SK-N-SH treated with all-trans-retinoic acid at 6 μM for 48 hours (cell line): ENCODE results near the gene TAF13.

Experiments used
- ATAC-seq: fragments of 200-7000 bp; cut with Tn5 transposase; 3 replicates; pipeline ENCODE4 v1.9.1; 2020; ENCODE audit warnings: mild to moderate bottlenecking, moderate library complexity
- ARNTL ChIP-seq: fragments of 450-650 bp; formaldehyde crosslinking; IDR thresholded peaks from 2 replicates; pipeline ENCODE4 v1.5.0; 2020; ENCODE audit warnings: low read depth, mild to moderate bottlenecking, moderate library complexity, borderline replicate concordance
- BACH2 ChIP-seq: fragments of 250-450 bp; sonication (Bioruptor Pico); IDR thresholded peaks from 2 replicates; pipeline ENCODE4 v1.9.0; 2021; ENCODE audit warnings: mild to moderate bottlenecking, borderline replicate concordance
- CREB5 ChIP-seq: fragments of 250-450 bp; sonication (Bioruptor Pico); IDR thresholded peaks from 2 replicates; pipeline ENCODE4 v1.5.1; 2020; ENCODE audit warnings: low read depth, mild to moderate bottlenecking, moderate library complexity
- CSDC2 ChIP-seq: fragments of 250-450 bp; sonication (Bioruptor Pico); IDR thresholded peaks from 2 replicates; pipeline ENCODE4 v1.5.0; 2020; ENCODE audit warnings: mild to moderate bottlenecking, moderate library complexity
- ESRRG ChIP-seq: fragments of 250-450 bp; sonication (Bioruptor Pico); IDR thresholded peaks from 2 replicates; pipeline ENCODE4 v1.6.1; 2021; ENCODE audit warnings: mild to moderate bottlenecking
- GLIS3 ChIP-seq: fragments of 250-450 bp; sonication (Bioruptor Pico); IDR thresholded peaks from 2 replicates; pipeline ENCODE4 v1.5.0; 2020; ENCODE audit warnings: mild to moderate bottlenecking, moderate library complexity
- ISL1 ChIP-seq: fragments of 250-450 bp; sonication (Bioruptor Pico); IDR thresholded peaks from 2 replicates; pipeline ENCODE4 v2.1.2; 2022; ENCODE audit warnings: mild to moderate bottlenecking, moderate library complexity
- OSR1 ChIP-seq: fragments of 250-450 bp; sonication (Bioruptor Pico); IDR thresholded peaks from 2 replicates; pipeline ENCODE4 v1.8.0; 2022; ENCODE audit warnings: moderate library complexity, mild to moderate bottlenecking, inconsistent platforms
- PATZ1 ChIP-seq: fragments of 250-450 bp; sonication (Bioruptor Pico); IDR thresholded peaks from 2 replicates; pipeline ENCODE4 v1.8.0; 2020; ENCODE audit warnings: mild to moderate bottlenecking, moderate library complexity, borderline replicate concordance
- PPARA ChIP-seq: fragments of 250-450 bp; sonication (Bioruptor Pico); IDR thresholded peaks from 2 replicates; pipeline ENCODE4 v1.5.0; 2020; ENCODE audit warnings: mild to moderate bottlenecking, borderline replicate concordance
- RARB ChIP-seq: fragments of 250-450 bp; sonication (Bioruptor Pico); IDR thresholded peaks from 2 replicates; pipeline ENCODE4 v1.8.0; 2021; ENCODE audit warnings: mild to moderate bottlenecking, moderate library complexity
- SNAI2 ChIP-seq: fragments of 250-450 bp; sonication (Bioruptor Pico); IDR thresholded peaks from 2 replicates; pipeline ENCODE4 v1.5.0; 2020; ENCODE audit warnings: mild to moderate bottlenecking, moderate library complexity
- TCF4 ChIP-seq: fragments of 250-450 bp; sonication (Bioruptor Pico); IDR thresholded peaks from 2 replicates; pipeline ENCODE4 v1.8.0; 2021; ENCODE audit warnings: mild to moderate bottlenecking, moderate library complexity, borderline replicate concordance
- TOX ChIP-seq: fragments of 250-450 bp; sonication (Bioruptor Pico); IDR thresholded peaks from 2 replicates; pipeline ENCODE4 v1.8.0; 2021; ENCODE audit warnings: mild to moderate bottlenecking, moderate library complexity, borderline replicate concordance
- ZC3H10 ChIP-seq: fragments of 250-450 bp; sonication (Bioruptor Pico); IDR thresholded peaks from 2 replicates; pipeline ENCODE4 v1.5.1; 2021; ENCODE audit warnings: mild to moderate bottlenecking, moderate library complexity
- ZFP3 ChIP-seq: fragments of 250-450 bp; sonication (Bioruptor Pico); IDR thresholded peaks from 2 replicates; pipeline ENCODE4 v1.5.0; 2020; ENCODE audit warnings: mild to moderate bottlenecking, moderate library complexity
- ZFP30 ChIP-seq: fragments of 450-650 bp; formaldehyde crosslinking; IDR thresholded peaks from 2 replicates; pipeline ENCODE4 v1.5.0; 2022; ENCODE audit warnings: mild to moderate bottlenecking, moderate library complexity
- ZNF565 ChIP-seq: fragments of 450-650 bp; formaldehyde crosslinking; conservative IDR thresholded peaks from 2 replicates; pipeline ENCODE4 v1.5.0; 2020; ENCODE audit warnings: low read depth, mild to moderate bottlenecking, moderate library complexity
- ZNF70 ChIP-seq: fragments of 450-650 bp; formaldehyde crosslinking; IDR thresholded peaks from 2 replicates; pipeline ENCODE4 v1.5.0; 2020; ENCODE audit warnings: mild to moderate bottlenecking, moderate library complexity
- ZNF8 ChIP-seq: fragments of 450-650 bp; formaldehyde crosslinking; IDR thresholded peaks from 2 replicates; pipeline ENCODE4 v1.5.0; 2020; ENCODE audit warnings: mild to moderate bottlenecking, moderate library complexity
- TF ChIP-seq, protein P1 (sequence below): fragments of 250-450 bp; sonication (Bioruptor Pico); IDR thresholded peaks from 2 replicates; pipeline ENCODE4 v1.8.0; 2021; ENCODE audit warnings: low read depth, mild to moderate bottlenecking, moderate library complexity, borderline replicate concordance
- TF ChIP-seq, protein P2 (sequence below): fragments of 250-450 bp; sonication (Bioruptor Pico); IDR thresholded peaks from 2 replicates; pipeline ENCODE4 v1.5.1; 2021; ENCODE audit warnings: mild to moderate bottlenecking, moderate library complexity
- TF ChIP-seq, protein P3 (sequence below): fragments of 250-450 bp; sonication (Bioruptor Pico); IDR thresholded peaks from 2 replicates; pipeline ENCODE4 v1.5.0; 2020; ENCODE audit warnings: mild to moderate bottlenecking, moderate library complexity

The TAF13 gene

GRCh38 chr1:109116286-109116685 lies 40.5 kb upstream of the TAF13 start:
- no peak for TF ChIP-seq PPARA (CRISPR knock-in tag)
- TF ChIP-seq ARNTL (CRISPR knock-in tag), result no peak
- no peak for TF ChIP-seq TOX (CRISPR knock-in tag)
- TF ChIP-seq, protein P1, sequence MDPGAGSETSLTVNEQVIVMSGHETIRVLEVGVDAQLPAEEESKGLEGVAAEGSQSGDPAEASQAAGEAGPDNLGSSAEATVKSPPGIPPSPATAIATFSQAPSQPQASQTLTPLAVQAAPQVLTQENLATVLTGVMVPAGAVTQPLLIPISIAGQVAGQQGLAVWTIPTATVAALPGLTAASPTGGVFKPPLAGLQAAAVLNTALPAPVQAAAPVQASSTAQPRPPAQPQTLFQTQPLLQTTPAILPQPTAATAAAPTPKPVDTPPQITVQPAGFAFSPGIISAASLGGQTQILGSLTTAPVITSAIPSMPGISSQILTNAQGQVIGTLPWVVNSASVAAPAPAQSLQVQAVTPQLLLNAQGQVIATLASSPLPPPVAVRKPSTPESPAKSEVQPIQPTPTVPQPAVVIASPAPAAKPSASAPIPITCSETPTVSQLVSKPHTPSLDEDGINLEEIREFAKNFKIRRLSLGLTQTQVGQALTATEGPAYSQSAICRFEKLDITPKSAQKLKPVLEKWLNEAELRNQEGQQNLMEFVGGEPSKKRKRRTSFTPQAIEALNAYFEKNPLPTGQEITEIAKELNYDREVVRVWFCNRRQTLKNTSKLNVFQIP (CRISPR knock-in tag), result no peak
- no peak for TF ChIP-seq ESRRG (CRISPR knock-in tag)
- TF ChIP-seq SNAI2, result no peak
- ATAC-seq, result no peak

GRCh38 chr1:109115685-109116084 lies 39.9 kb upstream of the TAF13 start:
- TF ChIP-seq PATZ1 (CRISPR knock-in tag), result no peak
- TF ChIP-seq, protein P2, sequence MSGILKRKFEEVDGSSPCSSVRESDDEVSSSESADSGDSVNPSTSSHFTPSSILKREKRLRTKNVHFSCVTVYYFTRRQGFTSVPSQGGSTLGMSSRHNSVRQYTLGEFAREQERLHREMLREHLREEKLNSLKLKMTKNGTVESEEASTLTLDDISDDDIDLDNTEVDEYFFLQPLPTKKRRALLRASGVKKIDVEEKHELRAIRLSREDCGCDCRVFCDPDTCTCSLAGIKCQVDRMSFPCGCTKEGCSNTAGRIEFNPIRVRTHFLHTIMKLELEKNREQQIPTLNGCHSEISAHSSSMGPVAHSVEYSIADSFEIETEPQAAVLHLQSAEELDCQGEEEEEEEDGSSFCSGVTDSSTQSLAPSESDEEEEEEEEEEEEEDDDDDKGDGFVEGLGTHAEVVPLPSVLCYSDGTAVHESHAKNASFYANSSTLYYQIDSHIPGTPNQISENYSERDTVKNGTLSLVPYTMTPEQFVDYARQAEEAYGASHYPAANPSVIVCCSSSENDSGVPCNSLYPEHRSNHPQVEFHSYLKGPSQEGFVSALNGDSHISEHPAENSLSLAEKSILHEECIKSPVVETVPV, result no peak
- TF ChIP-seq ZFP3 (CRISPR knock-in tag), result no peak
- TF ChIP-seq CSDC2, result no peak
- no peak for TF ChIP-seq ZNF8 (CRISPR knock-in tag)
- TF ChIP-seq BACH2 (CRISPR knock-in tag), result no peak
- TF ChIP-seq, all 23 proteins: peak for 0
- ATAC-seq, result no peak

GRCh38 chr1:109114342-109114674 lies 38.5 kb upstream of the TAF13 start:
- TF ChIP-seq ISL1 (CRISPR knock-in tag) (no peak), SNAI2 (no peak), ARNTL (CRISPR knock-in tag) (no peak), RARB (CRISPR knock-in tag) (no peak)
- ATAC-seq, result no peak

DNA sequence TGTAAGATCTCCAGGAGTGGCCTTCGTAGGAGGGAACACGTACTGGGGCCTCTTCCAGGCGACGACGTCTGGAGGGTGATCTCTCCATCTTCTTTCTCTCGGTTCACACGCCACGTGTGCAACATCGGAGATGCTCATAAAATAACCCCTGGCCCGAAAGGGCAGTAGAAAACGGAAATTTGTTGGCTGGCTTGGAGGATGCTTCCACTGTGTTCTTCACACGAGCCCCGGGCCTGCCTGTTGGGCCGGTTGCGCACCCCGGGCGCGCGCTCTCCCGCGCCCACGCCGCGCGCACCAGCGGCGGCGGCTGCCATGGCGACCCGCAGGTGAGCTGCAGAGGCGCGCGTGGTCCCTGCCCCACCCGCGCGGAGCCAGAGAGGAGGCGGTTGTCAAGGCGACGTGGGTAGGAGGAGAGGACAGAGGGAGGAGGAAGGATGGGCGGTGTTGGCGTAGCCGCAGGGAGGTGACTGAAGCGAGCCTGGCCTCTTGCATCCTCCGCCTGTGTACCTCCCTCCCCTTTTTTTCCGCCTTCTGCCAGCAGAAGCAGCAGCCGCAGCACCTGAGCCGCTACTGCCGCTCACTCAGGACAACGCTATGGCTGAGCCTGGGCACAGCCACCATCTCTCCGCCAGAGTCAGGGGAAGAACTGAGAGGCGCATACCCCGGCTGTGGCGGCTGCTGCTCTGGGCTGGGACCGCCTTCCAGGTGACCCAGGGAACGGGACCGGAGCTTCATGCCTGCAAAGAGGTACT lies 38.0 kb upstream of the TAF13 start, which contains the start of gene ELAPOR1:
Gene ELAPOR1, plus strand, starts transcription at position 526 of the 752 bp plus-strand sequence. Its CDS starts 69 bp downstream, at position 595.
- ATAC-seq, result peak; percentile 23
- TF ChIP-seq SNAI2, result no peak
- TF ChIP-seq ZNF565, result no peak
- TF ChIP-seq BACH2 (CRISPR knock-in tag), result no peak
- TF ChIP-seq ZFP30 (CRISPR knock-in tag), result no peak

GRCh38 chr1:109112652-109113285 lies 37.0 kb upstream of the TAF13 start:
- peak; percentile 96 for ATAC-seq
- TF ChIP-seq ZC3H10 (CRISPR knock-in tag) (no peak), OSR1 (no peak), CSDC2 (no peak), CREB5 (CRISPR knock-in tag) (no peak), ZFP30 (CRISPR knock-in tag) (no peak), ZFP3 (CRISPR knock-in tag) (no peak), ZNF565 (no peak), ZNF70 (no peak), GLIS3 (CRISPR knock-in tag) (no peak), ZNF8 (CRISPR knock-in tag) (no peak), BACH2 (CRISPR knock-in tag) (no peak), ARNTL (CRISPR knock-in tag) (no peak), TCF4 (no peak), TOX (CRISPR knock-in tag) (no peak), RARB (CRISPR knock-in tag) (no peak)
- TF ChIP-seq, protein P1 (CRISPR knock-in tag), result no peak
- TF ChIP-seq, protein P3, sequence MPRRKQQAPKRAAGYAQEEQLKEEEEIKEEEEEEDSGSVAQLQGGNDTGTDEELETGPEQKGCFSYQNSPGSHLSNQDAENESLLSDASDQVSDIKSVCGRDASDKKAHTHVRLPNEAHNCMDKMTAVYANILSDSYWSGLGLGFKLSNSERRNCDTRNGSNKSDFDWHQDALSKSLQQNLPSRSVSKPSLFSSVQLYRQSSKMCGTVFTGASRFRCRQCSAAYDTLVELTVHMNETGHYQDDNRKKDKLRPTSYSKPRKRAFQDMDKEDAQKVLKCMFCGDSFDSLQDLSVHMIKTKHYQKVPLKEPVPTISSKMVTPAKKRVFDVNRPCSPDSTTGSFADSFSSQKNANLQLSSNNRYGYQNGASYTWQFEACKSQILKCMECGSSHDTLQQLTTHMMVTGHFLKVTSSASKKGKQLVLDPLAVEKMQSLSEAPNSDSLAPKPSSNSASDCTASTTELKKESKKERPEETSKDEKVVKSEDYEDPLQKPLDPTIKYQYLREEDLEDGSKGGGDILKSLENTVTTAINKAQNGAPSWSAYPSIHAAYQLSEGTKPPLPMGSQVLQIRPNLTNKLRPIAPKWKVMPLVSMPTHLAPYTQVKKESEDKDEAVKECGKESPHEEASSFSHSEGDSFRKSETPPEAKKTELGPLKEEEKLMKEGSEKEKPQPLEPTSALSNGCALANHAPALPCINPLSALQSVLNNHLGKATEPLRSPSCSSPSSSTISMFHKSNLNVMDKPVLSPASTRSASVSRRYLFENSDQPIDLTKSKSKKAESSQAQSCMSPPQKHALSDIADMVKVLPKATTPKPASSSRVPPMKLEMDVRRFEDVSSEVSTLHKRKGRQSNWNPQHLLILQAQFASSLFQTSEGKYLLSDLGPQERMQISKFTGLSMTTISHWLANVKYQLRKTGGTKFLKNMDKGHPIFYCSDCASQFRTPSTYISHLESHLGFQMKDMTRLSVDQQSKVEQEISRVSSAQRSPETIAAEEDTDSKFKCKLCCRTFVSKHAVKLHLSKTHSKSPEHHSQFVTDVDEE (CRISPR knock-in tag), result no peak
